ENCODE measurements around the gene CRISPLD2.

The CRISPLD2 gene

GRCh38 chr16:84800158-84800978 is 19.4 kb upstream of the CRISPLD2 start:
- DNase-seq (ENCODE audit: low read depth): no peak

- DNase-seq (ENCODE audit: low read depth): no peak
Measured at GRCh38 chr16:84803146-84803545, 16.6 kb upstream of the CRISPLD2 start.

- DNase-seq (ENCODE audit: low read depth): no peak
Measured at GRCh38 chr16:84804326-84804725, 15.5 kb upstream of the CRISPLD2 start.

- DNase-seq (ENCODE audit: low read depth): peak; percentile 46
Measured at GRCh38 chr16:84806256-84806889, 13.4 kb upstream of the CRISPLD2 start.

GRCh38 chr16:84806890-84807258 is 12.9 kb upstream of the CRISPLD2 start:
- DNase-seq (ENCODE audit: low read depth): no peak

- no peak for DNase-seq (ENCODE audit: low read depth)
Measured at GRCh38 chr16:84807776-84808175, 12.0 kb upstream of the CRISPLD2 start.

- no peak for DNase-seq (ENCODE audit: low read depth)
Measured at GRCh38 chr16:84808826-84809225, 11.0 kb upstream of the CRISPLD2 start.

- DNase-seq (ENCODE audit: low read depth): no peak
Measured at GRCh38 chr16:84810518-84811273, 9.1 kb upstream of the CRISPLD2 start.

- no peak for DNase-seq (ENCODE audit: low read depth)
Measured at GRCh38 chr16:84811529-84811928, 8.3 kb upstream of the CRISPLD2 start.

- DNase-seq (ENCODE audit: low read depth): no peak
Measured at GRCh38 chr16:84813141-84813934, 6.4 kb upstream of the CRISPLD2 start.

- no peak for DNase-seq (ENCODE audit: low read depth)
Measured at GRCh38 chr16:84815462-84815861, 4.3 kb upstream of the CRISPLD2 start.

- DNase-seq (ENCODE audit: low read depth): no peak
Measured at GRCh38 chr16:84816023-84816422, 3.8 kb upstream of the CRISPLD2 start.

- no peak for DNase-seq (ENCODE audit: low read depth)
Measured at GRCh38 chr16:84816485-84816884, 3.3 kb upstream of the CRISPLD2 start.

GRCh38 chr16:84817206-84817605 is 2.6 kb upstream of the CRISPLD2 start:
- no peak for DNase-seq (ENCODE audit: low read depth)

GRCh38 chr16:84817613-84818012 is 2.2 kb upstream of the CRISPLD2 start:
- DNase-seq (ENCODE audit: low read depth): no peak

- DNase-seq (ENCODE audit: low read depth): no peak
Measured at GRCh38 chr16:84818133-84818532, 1.7 kb upstream of the CRISPLD2 start.

- no peak for DNase-seq (ENCODE audit: low read depth)
Measured at GRCh38 chr16:84818989-84819643, 669 bp upstream of the CRISPLD2 start.

- DNase-seq (ENCODE audit: low read depth): no peak
Measured at GRCh38 chr16:84820305-84820684, 510 bp downstream of the CRISPLD2 start.

GRCh38 chr16:84820771-84821170 is 986 bp downstream of the CRISPLD2 start:
- no peak for DNase-seq (ENCODE audit: low read depth)

- no peak for DNase-seq (ENCODE audit: low read depth)
Measured at GRCh38 chr16:84821179-84821578, 1.4 kb downstream of the CRISPLD2 start.

Data from HS-27A (cell line).